ENCODE measurements around the gene SORL1-AS1.
A peak's percentile ranks its signal among the peaks of the same experiment; 100 is the strongest.

Gene SORL1-AS1

DNA sequence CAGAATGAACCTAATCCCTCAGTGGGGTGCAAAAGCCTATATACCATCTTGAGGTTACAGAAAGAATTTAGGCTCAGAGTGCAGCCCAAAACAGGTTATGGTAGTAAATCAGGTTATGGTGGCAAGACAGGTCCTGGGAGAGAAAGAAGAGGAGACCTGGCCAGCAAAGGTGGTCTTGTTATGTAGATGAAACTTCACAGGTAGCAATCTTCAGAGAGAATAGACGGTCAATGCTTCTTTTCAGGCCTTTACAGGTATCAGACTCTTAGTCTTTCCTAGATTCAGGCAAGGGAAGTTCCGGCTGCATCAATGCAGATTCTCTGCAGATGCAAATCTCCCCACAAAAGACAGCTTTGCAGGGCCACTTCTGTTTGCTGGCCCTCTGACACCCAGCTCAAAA lies 46.5 kb downstream of the SORL1-AS1 start:
- DNase-seq (ENCODE audit: insufficient read length) = no peak
- peak; percentile 83 for FAIRE-seq
- no peak for TF ChIP-seq POLR2A (IDR thresholded peaks at IDR 0.05; ENCODE audit: low read depth, low read length)
- TF ChIP-seq TAF1 (IDR thresholded peaks at IDR 0.05; ENCODE audit: borderline replicate concordance, low read depth, low read length) = no peak
- no peak for TF ChIP-seq POLR2AphosphoS5 (IDR thresholded peaks at IDR 0.05; ENCODE audit: low read depth, low read length)

DNA sequence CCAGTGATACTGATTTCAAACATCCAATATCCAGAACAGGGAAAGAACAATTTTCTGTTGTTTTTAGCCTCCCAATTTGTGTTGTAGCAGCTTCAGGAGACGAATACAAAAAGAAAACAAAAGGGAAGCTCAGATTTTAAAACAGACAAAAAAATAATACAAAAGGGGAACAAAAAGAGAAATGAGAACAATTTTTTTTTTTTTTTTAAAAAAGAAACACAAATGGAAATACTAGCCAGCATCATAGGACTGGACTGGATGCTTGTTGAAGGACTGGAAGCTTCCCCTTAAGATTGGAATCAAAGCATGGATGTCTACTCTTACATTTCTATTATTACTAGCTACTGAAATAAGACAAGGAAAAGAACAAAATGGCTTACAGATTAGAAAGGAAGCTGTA lies 47.1 kb downstream of the SORL1-AS1 start:
- FAIRE-seq = no peak
- no peak for DNase-seq (ENCODE audit: insufficient read length)
- TF ChIP-seq TAF1 (IDR thresholded peaks at IDR 0.05; ENCODE audit: borderline replicate concordance, low read depth, low read length) (no peak), POLR2AphosphoS5 (IDR thresholded peaks at IDR 0.05; ENCODE audit: low read depth, low read length) (no peak), POLR2A (IDR thresholded peaks at IDR 0.05; ENCODE audit: low read depth, low read length) (no peak)

DNA sequence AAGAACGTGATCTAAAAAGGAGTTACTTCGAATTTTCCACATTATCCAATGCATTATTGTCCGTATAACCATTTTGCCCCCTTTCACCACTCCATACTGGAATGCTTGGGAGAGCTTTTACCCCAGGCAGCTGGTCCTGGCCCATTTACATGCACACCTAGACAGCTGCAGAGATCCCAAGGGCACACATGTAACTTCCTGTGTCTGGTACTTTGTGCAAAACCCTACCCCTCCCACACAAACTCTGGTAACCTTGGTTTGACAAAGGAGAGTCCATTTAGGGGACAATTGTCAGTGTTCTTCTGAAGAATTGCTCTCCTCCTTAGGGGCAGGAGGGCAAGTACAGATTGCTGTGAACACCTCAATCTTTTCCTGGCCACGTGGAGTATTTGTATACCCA lies 58.0 kb downstream of the SORL1-AS1 start:
- TF ChIP-seq POLR2AphosphoS5 (IDR thresholded peaks at IDR 0.05; ENCODE audit: low read depth, low read length) (no peak), POLR2A (IDR thresholded peaks at IDR 0.05; ENCODE audit: low read depth, low read length) (no peak), TAF1 (IDR thresholded peaks at IDR 0.05; ENCODE audit: borderline replicate concordance, low read depth, low read length) (no peak)
- no peak for DNase-seq (ENCODE audit: insufficient read length)
- no peak for FAIRE-seq

GRCh38 chr11:121393855-121394254 lies 58.9 kb downstream of the SORL1-AS1 start:
- no peak for FAIRE-seq
- TF ChIP-seq POLR2A (IDR thresholded peaks at IDR 0.05; ENCODE audit: low read depth, low read length) (no peak), TAF1 (IDR thresholded peaks at IDR 0.05; ENCODE audit: borderline replicate concordance, low read depth, low read length) (no peak), POLR2AphosphoS5 (IDR thresholded peaks at IDR 0.05; ENCODE audit: low read depth, low read length) (no peak)
- DNase-seq (ENCODE audit: insufficient read length) = no peak

DNA sequence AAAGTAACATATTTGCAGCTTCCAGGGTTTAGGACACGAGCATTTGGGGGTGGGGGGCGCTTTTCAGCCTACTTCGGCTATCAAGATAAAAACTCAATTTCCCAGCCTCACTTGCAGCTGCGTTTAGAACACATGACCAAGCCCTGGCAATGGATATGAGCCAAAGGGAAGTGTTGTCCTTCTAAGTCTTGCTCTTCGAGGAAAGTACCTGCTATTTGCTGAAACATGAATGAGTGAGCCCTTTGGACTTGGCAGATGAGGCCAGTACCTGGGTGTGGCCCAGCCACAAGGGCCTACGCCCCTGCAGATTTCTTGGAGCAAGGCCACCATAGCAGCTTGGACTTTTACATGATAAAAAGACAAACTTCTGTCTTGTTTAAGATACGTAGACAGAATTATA lies 60.9 kb downstream of the SORL1-AS1 start:
- DNase-seq (ENCODE audit: insufficient read length) (no peak), FAIRE-seq (no peak)
- TF ChIP-seq POLR2A (IDR thresholded peaks at IDR 0.05; ENCODE audit: low read depth, low read length) = no peak
- no peak for TF ChIP-seq TAF1 (IDR thresholded peaks at IDR 0.05; ENCODE audit: borderline replicate concordance, low read depth, low read length)
- TF ChIP-seq POLR2AphosphoS5 (IDR thresholded peaks at IDR 0.05; ENCODE audit: low read depth, low read length) = no peak

DNA sequence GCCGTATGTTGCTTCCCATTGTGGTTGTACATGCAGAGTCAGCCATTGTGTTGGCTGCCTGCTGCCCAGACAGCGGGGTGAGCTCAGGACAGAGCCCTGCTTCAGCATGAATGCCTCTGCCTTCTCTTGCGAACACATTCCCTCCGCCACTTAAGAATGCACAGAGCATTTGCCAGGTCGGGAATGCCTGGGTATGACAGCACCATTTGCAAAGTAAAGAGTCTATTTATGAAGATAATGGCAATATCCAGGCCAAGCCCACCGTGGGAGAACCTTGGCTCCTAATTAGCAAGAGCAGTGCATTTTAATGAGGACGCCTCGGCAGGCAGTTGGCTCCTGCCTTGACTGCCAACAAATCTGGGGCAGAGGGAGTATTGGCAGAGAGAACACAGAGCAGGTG lies 63.1 kb downstream of the SORL1-AS1 start:
- DNase-seq (ENCODE audit: insufficient read length) = no peak
- no peak for FAIRE-seq
- TF ChIP-seq POLR2A (IDR thresholded peaks at IDR 0.05; ENCODE audit: low read depth, low read length) = no peak
- TF ChIP-seq POLR2AphosphoS5 (IDR thresholded peaks at IDR 0.05; ENCODE audit: low read depth, low read length) = no peak
- no peak for TF ChIP-seq TAF1 (IDR thresholded peaks at IDR 0.05; ENCODE audit: borderline replicate concordance, low read depth, low read length)

Data from GM12892 (cell line).